HepG2 (cell line): ENCODE measurements around the gene NUF2. TPM values are rescaled to one million over a fixed set of nuclear protein-coding genes. Genes with fewer than 3 reads are reported as not detected.

ENCODE experiments used
- ARNT2 ChIP-seq: sonication (generic); formaldehyde crosslinking; IDR thresholded peaks from 2 replicates; pipeline ENCODE4 v1.8.0; 2022; ENCODE audit warnings: mild to moderate bottlenecking, low read depth, missing genetic modification reagents, moderate library complexity
- FOXK2 ChIP-seq: fragments of 450-650 bp; IDR thresholded peaks from 2 replicates; pipeline ENCODE4 v1.6.1; 2016
- HNRNPL ChIP-seq: fragments of 200-400 bp; formaldehyde crosslinking; IDR thresholded peaks from 2 replicates; pipeline ENCODE4 v1.6.1; 2017; ENCODE audit warnings: mild to moderate bottlenecking, low read depth, low read length
- KLF11 ChIP-seq: IDR thresholded peaks from 2 replicates; pipeline ENCODE4 v1.6.1; 2016; ENCODE audit warnings: missing compliant biosample characterization
- MTA1 ChIP-seq: sonication (generic); formaldehyde crosslinking; IDR thresholded peaks from 2 replicates; pipeline ENCODE4 v1.4.0; 2020; ENCODE audit warnings: missing genetic modification reagents, mild to moderate bottlenecking, borderline replicate concordance
- MXD1 ChIP-seq: sonication (generic); formaldehyde crosslinking; IDR thresholded peaks from 2 replicates; pipeline ENCODE4 v1.4.0; 2020; ENCODE audit warnings: mild to moderate bottlenecking, missing genetic modification reagents
- MXI1 ChIP-seq: IDR thresholded peaks from 3 replicates; pipeline ENCODE4 v1.6.1; 2012; ENCODE audit warnings: low read depth, low read length, inconsistent platforms, borderline replicate concordance
- MYC ChIP-seq: sonication (generic); formaldehyde crosslinking; IDR thresholded peaks from 2 replicates; pipeline ENCODE4 v1.9.0; 2021; ENCODE audit warnings: missing genetic modification reagents, borderline replicate concordance
- NR3C1 ChIP-seq: sonication (generic); formaldehyde crosslinking; IDR thresholded peaks from 2 replicates; pipeline ENCODE4 v1.4.0; 2020; ENCODE audit warnings: missing genetic modification reagents
- PAX8 ChIP-seq: sonication (generic); formaldehyde crosslinking; IDR thresholded peaks from 2 replicates; pipeline ENCODE4 v1.8.0; 2022; ENCODE audit warnings: mild to moderate bottlenecking, missing genetic modification reagents, borderline replicate concordance
- PHF5A ChIP-seq: IDR thresholded peaks from one replicate; pipeline ENCODE4 v1.6.1; 2018; ENCODE audit warnings: low read depth, missing genetic modification reagents; ENCODE audit not compliant: unreplicated experiment
- SMARCC2 ChIP-seq: fragments of 450-650 bp; IDR thresholded peaks from 2 replicates; pipeline ENCODE4 v1.6.1; 2017; ENCODE audit warnings: antibody characterized with exemption, mild to moderate bottlenecking
- SMYD3 ChIP-seq: sonication (generic); formaldehyde crosslinking; IDR thresholded peaks from 2 replicates; pipeline ENCODE4 v1.8.1; 2023; ENCODE audit warnings: mild to moderate bottlenecking, missing genetic modification reagents
- SP2 ChIP-seq: sonication (generic); formaldehyde crosslinking; IDR thresholded peaks from 2 replicates; pipeline ENCODE4 v1.5.1; 2020; ENCODE audit warnings: mild to moderate bottlenecking, missing genetic modification reagents
- STAT5B ChIP-seq: sonication (generic); formaldehyde crosslinking; IDR thresholded peaks from 2 replicates; pipeline ENCODE4 v1.4.0; 2020; ENCODE audit warnings: missing genetic modification reagents
- U2AF2 ChIP-seq: fragments of 200-400 bp; formaldehyde crosslinking; IDR thresholded peaks from 2 replicates; pipeline ENCODE4 v1.6.1; 2017; ENCODE audit warnings: low read depth, mild to moderate bottlenecking, low read length
- UBTF ChIP-seq: sonication (generic); formaldehyde crosslinking; IDR thresholded peaks from 2 replicates; pipeline ENCODE4 v1.4.0; 2020; ENCODE audit warnings: mild to moderate bottlenecking, missing genetic modification reagents
- ZNF10 ChIP-seq: sonication (generic); formaldehyde crosslinking; IDR thresholded peaks from 2 replicates; pipeline ENCODE4 v1.4.0; 2020; ENCODE audit warnings: mild to moderate bottlenecking, low read depth, missing genetic modification reagents, borderline replicate concordance
- ZNF567 ChIP-seq: sonication (generic); formaldehyde crosslinking; IDR thresholded peaks from 2 replicates; pipeline ENCODE4 v1.8.1; 2023; ENCODE audit warnings: mild to moderate bottlenecking, missing genetic modification reagents, borderline replicate concordance
- ZNF574 ChIP-seq: sonication (generic); formaldehyde crosslinking; IDR thresholded peaks from 2 replicates; pipeline ENCODE4 v1.4.0; 2020; ENCODE audit warnings: missing genetic modification reagents
- ZNF674 ChIP-seq: sonication (generic); formaldehyde crosslinking; IDR thresholded peaks from 2 replicates; pipeline ENCODE4 v1.5.0; 2020; ENCODE audit warnings: low read depth, mild to moderate bottlenecking, missing genetic modification reagents
- ZNF678 ChIP-seq: sonication (generic); formaldehyde crosslinking; IDR thresholded peaks from 2 replicates; pipeline ENCODE4 v1.4.0; 2020; ENCODE audit warnings: mild to moderate bottlenecking, missing genetic modification reagents
- ZNF749 ChIP-seq: sonication (generic); formaldehyde crosslinking; IDR thresholded peaks from 2 replicates; pipeline ENCODE4 v1.8.0; 2022; ENCODE audit warnings: mild to moderate bottlenecking, missing genetic modification reagents, moderate library complexity, borderline replicate concordance
- ZSCAN9 ChIP-seq: IDR thresholded peaks from 2 replicates; pipeline ENCODE4 v1.6.1; 2016; ENCODE audit warnings: borderline replicate concordance
- polyA plus RNA-seq, 8 experiments: library from polyadenylated mRNA; depleted of rRNA in 3 of 8; stranded (reverse) in 7 of 8; unstranded in 1 of 8; fragments of >200 nt; fragmentation: Illumina TruSeq in 4 of 8; extraction: Trizol in 4 of 8; gene quantifications; 2 replicates each; pipeline versions ENCODE4 v1.2.1 to v1.2.3, GENCODE V29; 2011 to 2016; ENCODE audit warnings: low read depth in 4 of 8, missing spikeins in 1 of 8, mixed read lengths in 1 of 8; ENCODE audit not compliant: insufficient read depth in 1 of 8
- total RNA-seq, 5 experiments: library from RNA; depleted of rRNA; stranded (reverse); fragments of >200 nt; fragmentation: Illumina TruSeq; extraction: Trizol; gene quantifications; 2 replicates each; pipeline ENCODE4 v1.2.3, GENCODE V29; 2016; ENCODE audit warnings: low read depth in 1 of 5

NUF2 gene
- total and polyA plus RNA-seq, 2 of the 13 experiments (the other 11 are each of a cell fraction or from before 2014, with no cell fraction given), result 26.0 to 39.4 TPM

GRCh38 chr1:163321311-163322305 is at the start of gene NUF2 (continued):
- TF ChIP-seq UBTF (CRISPR knock-in tag) (peak; percentile 95), ARNT2 (CRISPR knock-in tag) (peak; percentile 99), SP2 (CRISPR knock-in tag) (peak; percentile 94), ZNF574 (CRISPR knock-in tag) (peak; percentile 98), NR3C1 (no peak), PHF5A (CRISPR knock-in tag) (peak; percentile 99), KLF11 (CRISPR knock-in tag) (peak; percentile 99), SMARCC2 (no peak), ZNF678 (peak; percentile 91; the same call in 1 of the 2 replicates), MYC (CRISPR knock-in tag) (peak; percentile 96), U2AF2 (peak; percentile 76; the same call in 1 of the 2 replicates), STAT5B (CRISPR knock-in tag) (peak; percentile 92), FOXK2 (peak; percentile 62; the same call in 1 of the 2 replicates), MTA1 (peak; percentile 92), ZNF10 (no peak), ZSCAN9 (CRISPR knock-in tag) (peak; percentile 83; the same call in 1 of the 2 replicates), MXI1 (peak; percentile 96; the same call in 2 of the 3 replicates), HNRNPL (peak; percentile 70; the same call in 1 of the 2 replicates), PAX8 (CRISPR knock-in tag) (peak; percentile 91; the same call in 1 of the 2 replicates), MXD1 (CRISPR knock-in tag) (peak; percentile 87), ZNF567 (CRISPR knock-in tag) (peak; percentile 98), SMYD3 (peak; percentile 86), ZNF749 (peak; percentile 96; the same call in 1 of the 2 replicates), ZNF674 (no peak)
